DMS 273 treated with DMSO at 0.1 percent for 48 hours (cell line): Measurements from ENCODE around the gene MED4.

Experiments used
- DNase-seq: peaks from one replicate; lab custom pipeline; 2025; lab: John Stamatoyannopoulos, UW

Gene MED4

GRCh38 chr13:48037346-48038173 lies 57.3 kb downstream of the MED4 start, which contains the start of gene NUDT15:
NUDT15 (plus strand) TSS chr13:48037726; CDS start chr13:48037747, 21 bp downstream.
- DNase-seq: peak; percentile 84

- no peak for DNase-seq
Measured at GRCh38 chr13:48029859-48030258, 65.0 kb downstream of the MED4 start.

GRCh38 chr13:48028066-48028465 lies 66.8 kb downstream of the MED4 start:
- DNase-seq: no peak
